Forelimb muscle (tissue), 1 donor: ENCODE results near the gene ABHD3. TPM values are rescaled to one million over a fixed set of nuclear protein-coding genes. Genes with fewer than 3 reads are reported as not detected.
A peak's percentile ranks its signal among the peaks of the same experiment; 100 is the strongest.
"Not testable (repeated sequence)": the region's sequence is repeated elsewhere in the genome, so short reads cannot be mapped to it uniquely, and the experiment has no call there.

Source experiments
- DNase-seq: peaks from one replicate; pipeline ENCODE4 v3.0.0-alpha.2; 2013; ENCODE audit warnings: low read depth
- polyA plus RNA-seq: library from polyadenylated mRNA; unstranded; fragments of 120-200 nt; gene quantifications from one replicate; pipeline ENCODE4 v1.2.1, GENCODE V29; 2013; ENCODE audit not compliant: insufficient read length

ABHD3 gene
- polyA plus RNA-seq, 1 donor: 12.8 TPM

DNA sequence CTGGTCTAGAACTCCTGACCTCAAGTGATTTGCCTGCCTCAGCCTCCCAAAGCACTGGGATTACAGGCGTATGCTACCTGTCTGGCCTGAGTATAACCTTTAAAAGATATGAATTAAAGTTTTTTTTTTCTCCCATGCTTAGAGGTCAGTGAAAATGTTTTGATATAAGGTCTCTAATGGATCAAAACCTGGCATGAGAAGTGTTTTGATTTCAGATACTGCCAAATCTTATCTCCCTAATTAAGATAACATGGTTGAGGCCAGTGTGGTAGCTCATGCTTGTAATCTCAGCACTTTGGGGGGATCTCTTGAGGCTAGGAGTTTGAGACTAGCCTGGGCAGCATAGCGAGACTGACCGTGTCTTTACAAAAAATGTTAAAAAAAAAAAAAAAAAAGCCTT lies 51.2 kb downstream of the ABHD3 start:
- no peak for DNase-seq

DNA sequence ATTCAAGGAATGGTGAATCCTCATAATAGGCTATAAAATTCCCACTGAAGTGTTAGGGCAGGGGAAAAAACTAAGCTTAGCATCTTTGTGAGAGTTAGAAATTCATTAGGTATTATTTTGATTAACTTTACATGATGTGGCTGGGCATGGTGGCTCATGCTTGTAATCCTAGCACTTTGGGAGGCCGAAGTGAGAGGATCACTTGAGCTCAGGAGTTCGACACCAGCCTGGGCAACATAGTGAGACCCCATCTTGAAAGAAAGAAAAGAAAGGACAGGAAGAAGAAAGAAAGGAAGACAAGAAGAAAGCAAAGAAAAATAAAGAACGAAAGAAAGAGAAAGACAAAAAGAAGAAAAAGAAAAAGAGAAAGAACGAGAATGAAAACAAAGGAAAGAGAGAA lies 52.5 kb downstream of the ABHD3 start:
- no peak for DNase-seq

DNA sequence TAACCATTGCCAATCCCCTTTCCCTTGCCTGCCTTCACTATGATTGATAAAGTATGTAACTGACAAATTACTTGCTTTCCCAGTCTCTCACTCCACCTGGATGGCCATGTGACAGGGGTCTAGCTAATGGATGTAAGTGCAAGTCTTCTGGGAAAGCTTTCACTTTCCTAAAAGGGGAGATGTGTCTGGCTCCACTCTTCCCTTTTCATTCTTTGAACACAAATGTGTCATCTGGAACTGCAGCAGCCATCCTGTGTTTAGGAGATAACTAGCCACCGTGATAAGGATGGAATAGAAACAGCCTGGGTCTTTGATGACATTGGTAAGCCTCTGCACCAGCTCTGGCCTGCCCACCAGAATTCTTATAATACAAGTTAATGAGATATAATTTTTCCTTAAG lies 54.3 kb downstream of the ABHD3 start:
- DNase-seq: no peak

DNA sequence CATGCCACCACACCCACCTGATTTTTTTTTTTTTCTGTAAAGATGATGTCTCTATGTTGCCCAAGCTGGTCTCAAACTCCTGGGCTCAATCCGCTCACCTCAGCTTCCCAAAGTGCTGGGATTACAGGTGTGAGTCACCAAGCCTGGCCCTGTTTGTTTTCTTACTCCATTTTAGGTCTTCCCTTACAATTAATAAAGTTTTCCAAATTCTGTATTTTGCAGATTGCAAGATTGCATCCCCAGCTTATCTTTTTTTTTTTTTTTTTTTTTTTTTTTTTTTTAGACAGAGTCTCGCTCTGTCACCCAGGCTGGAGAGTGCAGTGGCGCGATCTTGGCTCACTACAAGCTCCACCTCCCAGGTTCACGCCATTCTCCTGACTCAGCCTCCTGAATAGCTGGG lies 64.2 kb downstream of the ABHD3 start:
- not testable (repeated sequence) for DNase-seq

DNA sequence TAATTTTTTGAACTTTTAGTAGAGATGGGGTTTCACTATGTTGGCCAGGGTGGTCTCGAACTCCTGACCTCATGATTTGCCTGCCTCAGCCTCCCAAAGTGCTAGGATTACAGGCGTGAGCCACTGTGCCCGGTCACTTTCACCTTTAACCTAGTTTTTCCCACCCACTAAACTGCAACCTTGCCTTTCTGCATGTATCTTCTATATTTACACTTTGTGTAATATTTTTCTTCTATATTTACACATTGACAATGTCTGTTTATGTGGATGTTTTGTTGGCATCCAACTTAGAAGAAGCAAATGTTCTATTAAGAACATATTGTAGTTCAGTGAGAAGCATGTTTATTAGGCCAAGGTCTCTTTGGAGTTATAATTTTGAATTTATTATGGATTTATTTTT lies 65.8 kb downstream of the ABHD3 start:
- DNase-seq: no peak

DNA sequence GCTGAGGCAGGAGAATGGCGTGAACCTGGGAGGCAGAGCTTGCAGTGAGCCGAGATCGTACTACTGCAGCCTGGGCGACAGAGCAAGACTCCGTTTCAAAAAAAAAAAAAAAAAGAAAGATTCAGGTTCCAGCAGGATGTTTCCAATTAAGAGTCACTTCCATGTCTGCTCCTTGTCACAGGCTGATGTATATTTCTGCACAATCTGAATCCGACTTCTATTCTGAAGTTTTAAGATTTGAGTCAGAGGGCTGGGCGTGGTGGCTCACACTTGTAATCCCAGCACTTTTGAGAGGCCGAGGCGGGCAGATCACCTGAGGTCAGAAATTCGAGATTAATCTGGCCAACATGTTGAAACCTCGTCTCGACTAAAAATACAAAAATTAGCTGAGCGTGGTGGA lies 67.8 kb downstream of the ABHD3 start:
- no peak for DNase-seq

DNA sequence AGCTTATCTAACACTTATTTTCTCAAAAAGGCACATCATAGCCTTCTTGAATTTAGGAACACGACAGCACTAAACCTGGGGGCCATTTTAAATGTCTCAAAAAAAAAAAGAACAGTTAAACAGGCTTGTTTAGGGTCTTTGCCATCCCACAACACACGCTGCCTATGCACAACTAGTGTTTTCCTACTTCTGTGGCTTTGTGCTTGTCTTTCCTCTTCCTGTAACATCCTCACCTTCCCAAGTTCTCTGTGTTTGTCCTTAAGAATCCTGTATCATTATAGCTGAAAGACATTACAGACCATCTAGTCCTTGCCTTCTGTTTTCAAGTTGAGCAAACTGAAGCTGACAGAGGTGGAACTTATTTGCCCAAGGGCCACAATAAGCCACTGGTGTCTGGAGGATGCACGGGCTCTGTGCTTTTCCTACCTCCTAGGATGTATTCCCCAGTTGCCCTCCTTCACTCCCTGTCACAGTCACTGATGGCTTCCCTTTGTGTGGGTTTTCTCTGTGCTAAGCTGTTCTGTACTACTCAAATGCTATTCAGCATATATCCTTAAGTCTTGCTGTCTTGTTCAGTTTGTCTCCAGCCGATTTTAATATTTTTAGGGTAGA lies 69.9 kb downstream of the ABHD3 start:
- no peak for DNase-seq

DNA sequence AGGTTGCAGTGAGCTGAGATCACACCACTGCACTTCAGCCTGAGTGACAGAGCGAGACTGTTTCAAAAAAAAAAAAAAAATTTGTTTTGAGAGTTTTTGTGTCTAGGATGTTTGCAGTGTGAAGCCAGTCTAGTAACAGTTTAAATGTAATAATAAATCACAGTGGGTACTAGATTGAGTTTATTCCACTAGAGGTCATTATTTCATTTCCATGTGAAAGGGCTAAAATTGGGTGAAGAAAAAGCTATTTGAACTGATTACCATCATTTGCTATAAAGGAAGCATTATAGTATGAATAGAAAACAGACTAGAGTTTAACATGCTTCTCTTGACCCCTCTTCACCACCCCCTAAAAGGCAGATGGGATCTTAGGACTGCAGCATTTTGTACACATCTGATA lies 72.2 kb downstream of the ABHD3 start:
- DNase-seq: no peak

DNA sequence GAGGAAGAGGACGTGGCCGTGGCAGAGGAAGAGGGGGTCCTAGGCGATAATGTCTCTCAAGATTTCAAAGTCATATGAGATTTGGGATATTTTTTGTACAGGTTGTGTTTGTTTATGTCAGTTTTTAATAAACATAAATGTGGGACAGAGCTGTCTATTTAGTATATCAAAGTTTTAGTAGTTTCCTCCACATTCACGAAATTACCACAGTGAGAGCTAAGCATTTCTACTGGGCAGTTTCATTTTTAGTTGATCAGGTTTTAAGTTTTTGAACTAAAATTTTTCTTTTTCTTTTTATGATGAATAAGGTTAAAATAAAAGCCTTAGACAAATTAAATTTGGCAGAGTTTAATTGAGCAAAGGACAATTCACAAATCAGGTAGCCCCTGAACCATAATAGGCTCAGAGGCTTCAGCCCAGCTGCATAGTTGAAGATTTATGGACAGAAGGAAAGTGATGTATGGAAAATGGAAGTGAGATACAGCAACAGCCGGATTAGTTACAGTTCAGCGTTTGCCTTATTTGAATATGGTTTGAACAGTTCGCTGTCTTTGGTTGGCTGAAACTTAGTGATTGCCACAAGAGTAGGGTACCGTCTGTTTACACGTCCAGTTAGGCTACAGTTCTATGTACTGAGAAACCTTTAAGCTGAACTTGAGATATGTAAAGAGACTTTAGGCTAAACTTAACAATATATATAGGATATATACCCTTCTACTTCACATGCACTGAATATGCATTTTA lies 75.3 kb downstream of the ABHD3 start:
- no peak for DNase-seq

DNA sequence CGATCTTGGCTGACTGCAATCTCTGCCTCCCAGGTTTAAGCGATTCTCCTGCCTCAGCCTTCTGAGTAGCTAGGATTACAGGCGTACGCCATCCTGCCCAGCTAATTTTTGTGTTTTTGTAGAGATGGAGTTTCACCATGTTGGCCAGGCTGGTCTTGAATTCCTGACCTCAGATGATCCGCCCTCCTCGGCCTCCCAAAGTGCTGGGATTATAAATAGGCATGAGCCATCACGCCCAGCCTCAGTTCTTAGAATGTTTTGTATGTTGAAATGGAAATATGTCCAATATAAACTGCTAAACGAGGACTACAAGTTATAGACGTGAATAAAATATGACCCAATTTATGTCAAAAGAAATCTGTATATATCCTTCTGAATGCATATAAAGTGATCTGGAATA lies 82.9 kb downstream of the ABHD3 start:
- not testable (repeated sequence) for DNase-seq

DNA sequence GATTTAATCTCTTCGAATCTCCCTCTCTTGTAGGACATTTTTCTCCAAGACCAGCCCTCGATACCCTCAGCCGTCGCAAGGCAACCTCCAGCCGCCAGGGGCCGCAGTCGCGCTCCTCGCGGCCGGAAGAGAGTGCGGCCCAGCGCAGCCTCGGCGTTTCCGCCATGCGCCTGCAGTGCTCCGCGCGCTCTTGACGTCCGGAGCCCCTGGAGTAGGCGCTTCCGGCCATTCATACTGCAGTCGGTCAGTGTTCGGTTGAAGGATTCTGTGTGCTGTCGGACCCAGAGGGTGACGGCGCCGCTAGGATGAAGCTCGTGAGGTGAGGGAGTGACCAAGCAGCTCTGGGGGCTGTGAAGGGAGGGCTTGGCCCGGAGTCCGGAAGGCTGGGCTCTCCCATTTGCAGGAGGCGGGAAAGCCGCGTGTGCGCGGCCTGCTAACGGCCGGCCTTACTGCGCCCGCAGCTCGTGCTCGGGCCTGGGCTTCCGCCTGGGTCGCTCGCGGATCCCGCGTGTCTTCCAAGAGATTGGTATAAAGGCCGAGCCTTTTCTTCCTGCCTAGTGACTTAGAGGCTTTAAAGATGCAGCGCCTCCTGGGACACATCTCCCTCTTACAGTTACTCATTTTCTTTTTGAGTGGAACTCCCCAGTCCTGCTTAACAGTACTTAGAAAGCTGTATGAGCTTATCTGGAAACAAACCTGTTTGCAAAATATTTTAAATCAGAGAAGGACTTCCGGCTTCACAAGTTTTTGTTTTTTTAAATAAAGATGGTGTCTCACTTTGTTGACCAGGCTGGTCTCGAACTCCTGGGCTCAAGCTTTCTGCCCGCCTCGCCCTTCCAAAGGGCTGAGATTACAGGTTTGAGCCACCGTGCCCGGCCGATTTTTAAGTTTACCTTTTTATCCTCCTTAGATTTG lies 92.2 kb downstream of the ABHD3 start, which contains the start of gene SNRPD1:
SNRPD1 (plus strand) TSS at position 190 of the 915 bp plus-strand sequence; CDS start at position 306, 116 bp downstream.
- DNase-seq: peak; percentile 75

DNA sequence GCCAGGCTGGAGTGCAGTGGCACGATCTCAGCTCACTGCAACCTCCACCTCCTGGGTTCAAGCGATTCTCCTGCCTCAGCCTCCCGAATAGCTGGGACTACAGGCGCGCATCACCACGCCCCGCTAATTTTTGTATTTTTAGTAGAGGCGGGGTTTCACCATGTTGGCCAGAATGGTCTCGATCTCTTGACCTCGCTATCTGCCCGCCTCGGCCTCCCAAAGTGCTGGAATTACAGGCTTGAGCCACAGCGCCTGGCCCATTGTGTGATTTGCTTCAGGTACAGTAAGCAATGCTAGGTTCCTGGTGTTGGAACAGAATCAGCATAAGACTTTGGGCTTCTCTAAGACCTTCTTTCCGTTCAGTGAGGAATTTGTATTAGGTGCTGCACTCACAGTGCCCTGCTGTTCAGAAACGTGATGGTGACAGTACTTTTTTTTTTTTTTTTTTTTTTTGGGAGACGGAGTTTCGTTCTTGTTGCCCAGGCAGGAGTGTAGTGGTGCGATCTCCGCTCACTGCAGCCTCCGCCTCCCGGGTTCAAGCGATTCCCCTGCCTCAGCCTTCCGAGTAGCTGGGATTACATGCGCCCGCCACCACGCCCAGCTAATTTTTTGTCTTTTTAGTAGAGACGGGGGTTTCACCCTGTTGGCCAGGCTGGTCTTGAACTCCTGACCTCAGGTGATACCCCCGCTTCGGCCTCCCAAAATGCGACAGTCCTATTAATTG lies 93.0 kb downstream of the ABHD3 start:
- DNase-seq: not testable (repeated sequence)

DNA sequence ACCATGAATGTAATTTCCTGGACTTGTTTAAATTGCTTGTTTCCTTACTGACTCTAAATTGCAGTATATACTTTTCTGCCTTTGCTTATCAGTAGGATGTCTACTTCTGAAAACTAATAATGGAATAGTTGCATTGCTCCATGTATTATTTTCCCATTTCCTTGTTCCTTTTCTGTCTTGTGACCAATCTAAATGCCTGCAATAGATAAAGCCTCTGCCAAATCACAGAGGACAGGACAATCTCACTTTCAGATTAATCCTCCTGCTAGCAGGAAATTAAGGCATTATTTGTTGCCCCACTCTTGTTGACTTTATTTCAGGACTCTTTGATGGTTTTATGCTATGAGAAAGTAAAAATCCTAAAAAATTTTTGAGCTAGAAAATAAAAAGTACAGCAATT lies 99.4 kb downstream of the ABHD3 start:
- no peak for DNase-seq

DNA sequence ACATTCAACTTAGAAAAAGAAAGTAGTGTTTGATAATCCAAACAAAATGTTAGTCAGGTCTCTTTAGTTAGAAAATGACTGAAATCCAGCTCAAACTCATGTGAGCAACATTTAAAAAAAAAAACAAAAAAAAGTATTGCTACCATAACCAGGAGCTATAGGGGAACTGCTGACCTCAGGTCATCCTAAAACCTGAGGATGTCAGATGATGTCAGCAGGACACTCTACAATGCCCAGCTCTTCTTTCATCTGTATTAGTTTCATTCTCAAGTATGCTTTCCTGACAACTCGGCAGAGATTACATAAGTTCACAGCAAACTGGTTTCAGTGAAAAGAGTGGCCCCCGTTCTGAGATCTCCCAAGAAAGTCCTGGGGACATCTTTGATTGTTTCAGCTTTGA lies 99.9 kb downstream of the ABHD3 start:
- DNase-seq: no peak

DNA sequence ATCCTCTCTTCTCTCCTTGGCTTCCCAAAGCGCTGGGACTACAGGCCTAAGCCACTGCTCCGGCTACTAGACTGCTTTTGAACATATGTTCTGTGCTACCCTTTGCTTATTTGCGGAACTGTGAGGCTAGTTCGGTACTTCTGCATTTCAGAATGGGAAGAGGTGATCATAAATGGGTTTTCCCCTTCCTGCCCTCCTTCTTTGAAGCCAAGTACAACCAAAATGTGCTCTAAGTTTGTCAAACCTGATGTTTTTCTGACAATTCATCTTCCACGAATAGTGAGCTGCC lies 102.3 kb downstream of the ABHD3 start:
- no peak for DNase-seq

Other genes starting within 250 kb of the ABHD3 start
- gene ESCO1, start 104.1 kb downstream of the ABHD3 start, polyA plus RNA-seq: 20.9 TPM
- gene SNRPD1, start 92.5 kb downstream of the ABHD3 start, polyA plus RNA-seq: 84.3 TPM
- gene MIB1, start 36.0 kb upstream of the ABHD3 start, polyA plus RNA-seq: 36.7 TPM